Panc1 (cell line): ENCODE data around the gene UGT1A8. TPM values are rescaled to one million over a fixed set of nuclear protein-coding genes. Genes with fewer than 3 reads are reported as not detected.

Source experiments
- ATAC-seq: fragments of 200-7000 bp; cut with Tn5 transposase; 2 replicates; pipeline ENCODE4 v1.9.1; 2020; ENCODE audit warnings: mild to moderate bottlenecking, moderate library complexity
- BruUV-seq: library from RNA; stranded (reverse); fragments of 400-500 nt; replicated peaks from 2 replicates; lab custom pipeline; 2021; lab: Mats Ljungman, UMichigan
- CTCF ChIA-PET: fragments of 300-600 bp; sonication (Branson Sonifier 250); formaldehyde crosslinking; loops from one replicate; lab custom pipeline; 2022; ENCODE audit warnings: antibody characterized with exemption; lab: Charles Lee
- POLR2A ChIA-PET: fragments of 300-600 bp; sonication (Branson Sonifier 250); formaldehyde crosslinking; loops from one replicate; lab custom pipeline; 2022; ENCODE audit warnings: antibody characterized with exemption; lab: Charles Lee
- DNase-seq: peaks from one replicate; pipeline ENCODE4 v3.0.0-alpha.2; 2010; ENCODE audit warnings: low read depth, low spot score
- H3K27ac ChIP-seq: 2 replicates; pipeline ENCODE4 v1.5.1; 2011; ENCODE audit warnings: mild to moderate bottlenecking, low read length, inconsistent platforms
- H3K27me3 ChIP-seq: fragments of 200-500 bp; sonication (Bioruptor generic); 2 replicates; pipeline ENCODE4 v1.6.0; 2014; ENCODE audit warnings: low read length, inconsistent platforms; ENCODE audit not compliant: control insufficient read depth, insufficient read depth
- H3K36me3 ChIP-seq: fragments of 200-500 bp; sonication (Bioruptor generic); 2 replicates; pipeline ENCODE4 v1.5.1; 2014; ENCODE audit warnings: inconsistent platforms, mild to moderate bottlenecking, low read length, moderate library complexity; ENCODE audit not compliant: control insufficient read depth, insufficient read depth
- H3K4me1 ChIP-seq: 2 replicates; pipeline ENCODE4 v1.5.1; 2011; ENCODE audit warnings: inconsistent platforms, mild to moderate bottlenecking, low read length, moderate library complexity; ENCODE audit not compliant: control insufficient read depth, insufficient read depth
- H3K4me3 ChIP-seq, 2 experiments: 2 replicates each; pipeline ENCODE4 v1.5.1; 2011 to 2012; ENCODE audit warnings: low read depth in 2 of 2, low read length in 2 of 2, mild to moderate bottlenecking in 2 of 2, inconsistent platforms in 1 of 2, moderate library complexity in 1 of 2
- H3K9me3 ChIP-seq: fragments of 200-500 bp; sonication (Bioruptor generic); 2 replicates; pipeline ENCODE4 v1.5.1; 2014; ENCODE audit warnings: low read depth, mild to moderate bottlenecking, inconsistent platforms, low read length, moderate library complexity; ENCODE audit not compliant: control insufficient read depth, insufficient read depth
- POLR2AphosphoS5 ChIP-seq: IDR thresholded peaks from 2 replicates; pipeline ENCODE4 v1.6.1; 2012; ENCODE audit warnings: mild to moderate bottlenecking, low read depth, low read length, moderate library complexity
- SIN3A ChIP-seq: IDR thresholded peaks from 2 replicates; pipeline ENCODE4 v1.6.1; 2012; ENCODE audit warnings: low read depth, mild to moderate bottlenecking, low read length, moderate library complexity, borderline replicate concordance; ENCODE audit not compliant: insufficient read depth
- TCF7L2 ChIP-seq: IDR thresholded peaks from 2 replicates; pipeline ENCODE4 v1.6.1; 2011; ENCODE audit warnings: mild to moderate bottlenecking, low read depth, low read length, inconsistent platforms
- in situ Hi-C: cut with HindIII; loops from 2 replicates; pipeline ENCODE4 v1.10.0; 2016; ENCODE audit warnings: low sequenced_read_pairs, low pct_unique_long_range_greater_than_20kb
- intact Hi-C: fragments of 100-400 bp; cut with micrococcal nuclease; formaldehyde crosslinking; loops from one replicate; pipeline ENCODE4 v1.10.0; 2022; ENCODE audit not compliant: unreplicated experiment
- total RNA-seq: library from RNA; stranded (reverse); gene quantifications from one replicate; pipeline ENCODE4 v1.2.1, GENCODE V29; 2021; ENCODE audit not compliant: unreplicated experiment
- TF ChIP-seq, protein P1 (sequence below): fragments of 450-650 bp; IDR thresholded peaks from 2 replicates; pipeline ENCODE4 v1.5.1; 2017; ENCODE audit warnings: mild to moderate bottlenecking
- TF ChIP-seq, protein P2 (sequence below), 2 experiments: IDR thresholded peaks; 2 replicates each; pipeline ENCODE4 v1.6.1; 2011 to 2012; ENCODE audit warnings: low read depth in 2 of 2, control low read depth in 1 of 2, low read length in 1 of 2, mild to moderate bottlenecking in 1 of 2, moderate library complexity in 1 of 2; ENCODE audit not compliant: insufficient read depth in 1 of 2

The UGT1A8 gene
- total RNA-seq, 1 experiment from 2014 or later, result 0.15 TPM

DNA sequence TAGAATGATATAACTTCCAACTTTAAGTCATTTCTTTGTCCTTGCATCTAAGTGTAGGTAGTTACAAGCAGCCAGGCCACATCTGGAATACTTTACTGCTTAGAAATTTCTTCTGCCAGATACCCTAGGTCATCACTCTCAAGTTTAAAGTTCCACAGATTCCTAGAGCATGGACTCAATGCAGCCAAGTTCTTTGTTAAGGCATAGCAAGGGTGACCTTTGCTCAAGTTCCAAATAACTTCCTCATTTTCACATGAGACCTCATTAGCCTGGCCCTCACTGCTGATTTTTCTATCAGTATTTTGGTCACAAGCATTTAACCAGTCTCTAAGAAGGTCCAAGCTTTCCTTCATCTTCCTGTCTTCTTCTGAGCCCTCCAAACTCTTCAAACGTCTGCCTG lies 46.5 kb downstream of the UGT1A8 start:
- Histone ChIP-seq H3K4me1 (no peaks in the 10 kb centered on the region), H3K4me3 (no peak overlapping the region), H3K9me3 (no peaks in the 10 kb centered on the region), H3K27ac (no peak overlapping the region), H3K36me3 (no peaks in the 10 kb centered on the region), H3K27me3 (peaks cover 6% of the 10 kb centered on the region)
- in situ Hi-C loops (no loop called here), intact Hi-C loops (no loop called here)
- POLR2A ChIA-PET, result no interaction called here
- CTCF ChIA-PET, result no interaction called here
- ATAC-seq, result no peak
- DNase-seq, result no peak
- BruUV-seq, result no TSS peak
- TF ChIP-seq, protein P1, sequence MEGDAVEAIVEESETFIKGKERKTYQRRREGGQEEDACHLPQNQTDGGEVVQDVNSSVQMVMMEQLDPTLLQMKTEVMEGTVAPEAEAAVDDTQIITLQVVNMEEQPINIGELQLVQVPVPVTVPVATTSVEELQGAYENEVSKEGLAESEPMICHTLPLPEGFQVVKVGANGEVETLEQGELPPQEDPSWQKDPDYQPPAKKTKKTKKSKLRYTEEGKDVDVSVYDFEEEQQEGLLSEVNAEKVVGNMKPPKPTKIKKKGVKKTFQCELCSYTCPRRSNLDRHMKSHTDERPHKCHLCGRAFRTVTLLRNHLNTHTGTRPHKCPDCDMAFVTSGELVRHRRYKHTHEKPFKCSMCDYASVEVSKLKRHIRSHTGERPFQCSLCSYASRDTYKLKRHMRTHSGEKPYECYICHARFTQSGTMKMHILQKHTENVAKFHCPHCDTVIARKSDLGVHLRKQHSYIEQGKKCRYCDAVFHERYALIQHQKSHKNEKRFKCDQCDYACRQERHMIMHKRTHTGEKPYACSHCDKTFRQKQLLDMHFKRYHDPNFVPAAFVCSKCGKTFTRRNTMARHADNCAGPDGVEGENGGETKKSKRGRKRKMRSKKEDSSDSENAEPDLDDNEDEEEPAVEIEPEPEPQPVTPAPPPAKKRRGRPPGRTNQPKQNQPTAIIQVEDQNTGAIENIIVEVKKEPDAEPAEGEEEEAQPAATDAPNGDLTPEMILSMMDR, result no peak
- TF ChIP-seq POLR2AphosphoS5, result no peak
- no peak for TF ChIP-seq SIN3A
- TF ChIP-seq, protein P2, sequence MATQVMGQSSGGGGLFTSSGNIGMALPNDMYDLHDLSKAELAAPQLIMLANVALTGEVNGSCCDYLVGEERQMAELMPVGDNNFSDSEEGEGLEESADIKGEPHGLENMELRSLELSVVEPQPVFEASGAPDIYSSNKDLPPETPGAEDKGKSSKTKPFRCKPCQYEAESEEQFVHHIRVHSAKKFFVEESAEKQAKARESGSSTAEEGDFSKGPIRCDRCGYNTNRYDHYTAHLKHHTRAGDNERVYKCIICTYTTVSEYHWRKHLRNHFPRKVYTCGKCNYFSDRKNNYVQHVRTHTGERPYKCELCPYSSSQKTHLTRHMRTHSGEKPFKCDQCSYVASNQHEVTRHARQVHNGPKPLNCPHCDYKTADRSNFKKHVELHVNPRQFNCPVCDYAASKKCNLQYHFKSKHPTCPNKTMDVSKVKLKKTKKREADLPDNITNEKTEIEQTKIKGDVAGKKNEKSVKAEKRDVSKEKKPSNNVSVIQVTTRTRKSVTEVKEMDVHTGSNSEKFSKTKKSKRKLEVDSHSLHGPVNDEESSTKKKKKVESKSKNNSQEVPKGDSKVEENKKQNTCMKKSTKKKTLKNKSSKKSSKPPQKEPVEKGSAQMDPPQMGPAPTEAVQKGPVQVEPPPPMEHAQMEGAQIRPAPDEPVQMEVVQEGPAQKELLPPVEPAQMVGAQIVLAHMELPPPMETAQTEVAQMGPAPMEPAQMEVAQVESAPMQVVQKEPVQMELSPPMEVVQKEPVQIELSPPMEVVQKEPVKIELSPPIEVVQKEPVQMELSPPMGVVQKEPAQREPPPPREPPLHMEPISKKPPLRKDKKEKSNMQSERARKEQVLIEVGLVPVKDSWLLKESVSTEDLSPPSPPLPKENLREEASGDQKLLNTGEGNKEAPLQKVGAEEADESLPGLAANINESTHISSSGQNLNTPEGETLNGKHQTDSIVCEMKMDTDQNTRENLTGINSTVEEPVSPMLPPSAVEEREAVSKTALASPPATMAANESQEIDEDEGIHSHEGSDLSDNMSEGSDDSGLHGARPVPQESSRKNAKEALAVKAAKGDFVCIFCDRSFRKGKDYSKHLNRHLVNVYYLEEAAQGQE (IDR thresholded peaks at IDR 0.05; ENCODE audit: insufficient read depth in 1 of 2, low read depth in 2 of 2, low read length in 1 of 2), result no peak
- TF ChIP-seq TCF7L2, result no peak

DNA sequence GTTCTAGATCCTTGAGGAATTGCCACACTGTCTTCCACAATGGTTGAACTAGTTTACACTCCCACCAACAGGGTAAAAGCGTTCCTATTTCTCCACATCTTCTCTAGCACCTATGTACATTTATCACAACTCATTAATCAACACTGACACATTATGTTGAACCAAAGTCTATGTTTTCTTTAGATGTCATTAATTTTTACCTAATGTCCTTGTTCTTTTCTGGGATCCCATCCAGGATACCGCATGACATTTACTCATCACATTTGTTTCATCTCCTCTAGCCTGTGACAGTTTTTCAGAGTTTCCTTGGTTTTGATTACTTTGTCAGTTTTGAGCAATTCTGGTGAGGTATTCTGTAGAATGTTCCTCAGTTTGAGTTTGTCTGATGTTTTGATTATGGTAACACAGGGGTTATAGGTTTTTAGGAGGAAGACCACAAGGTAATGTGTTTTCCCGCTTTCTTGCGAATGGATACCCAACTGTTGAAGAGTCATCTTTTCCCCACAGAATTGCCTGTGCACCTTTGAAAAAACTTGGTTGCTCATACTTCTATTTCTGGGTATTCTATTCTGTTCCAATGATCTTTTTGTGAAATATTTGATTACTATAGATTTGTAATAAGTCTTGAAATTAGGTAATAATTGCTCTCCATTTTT lies 51.3 kb downstream of the UGT1A8 start:
- in situ Hi-C loops (no loop called here), intact Hi-C loops (no loop called here)
- Histone ChIP-seq H3K27me3 (no peaks in the 10 kb centered on the region), H3K9me3 (no peaks in the 10 kb centered on the region), H3K27ac (no peak overlapping the region), H3K4me3 (no peak overlapping the region), H3K4me1 (no peaks in the 10 kb centered on the region), H3K36me3 (no peaks in the 10 kb centered on the region)
- BruUV-seq, result no TSS peak
- ChIA-PET CTCF (no interaction called here), POLR2A (no interaction called here)
- TF ChIP-seq POLR2AphosphoS5 (no peak), SIN3A (no peak), TCF7L2 (no peak)
- TF ChIP-seq, protein P1, result no peak
- TF ChIP-seq, protein P2 (IDR thresholded peaks at IDR 0.05; ENCODE audit: insufficient read depth in 1 of 2, low read depth in 2 of 2, low read length in 1 of 2), result no peak
- DNase-seq (no peak), ATAC-seq (no peak)
